Smooth muscle cell of the brain vasculature (primary cell): Measurements from ENCODE around the gene MTHFSD.

Experiments used
- DNase-seq: peaks from one replicate; pipeline ENCODE4 v3.0.0-alpha.2; 2012; ENCODE audit warnings: low read depth, low spot score

The MTHFSD gene

DNA sequence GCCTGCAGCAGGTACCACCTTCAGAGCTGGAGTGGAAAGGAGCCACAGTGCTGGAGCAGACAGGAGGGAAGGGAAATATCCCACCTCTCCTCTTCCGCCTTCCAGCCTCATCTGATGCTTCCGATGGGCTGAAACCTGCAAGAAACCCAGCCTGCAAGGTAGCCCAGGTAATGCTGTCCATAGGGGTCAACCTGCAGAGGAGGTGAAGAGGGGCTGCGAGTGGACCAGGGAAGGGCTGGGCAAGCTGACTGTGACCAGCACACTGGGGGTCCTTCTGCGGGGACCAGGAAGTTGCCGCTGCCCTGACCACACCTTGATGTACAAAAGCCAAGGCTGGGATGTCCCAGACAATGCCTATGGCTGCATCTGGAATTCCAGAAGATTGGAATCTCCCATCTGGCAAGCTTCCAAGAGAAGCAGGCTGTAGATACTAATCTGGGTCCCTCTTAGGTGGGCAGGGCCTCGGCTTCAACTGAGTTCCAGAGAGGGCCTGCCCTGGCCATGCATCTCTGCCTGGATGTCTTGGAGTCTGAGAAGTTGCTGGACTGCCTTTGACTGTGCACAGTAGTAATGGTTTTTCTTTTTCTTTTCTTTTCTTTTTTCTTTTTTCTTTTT, 29.1 kb upstream of the MTHFSD start:
- DNase-seq = no peak

DNA sequence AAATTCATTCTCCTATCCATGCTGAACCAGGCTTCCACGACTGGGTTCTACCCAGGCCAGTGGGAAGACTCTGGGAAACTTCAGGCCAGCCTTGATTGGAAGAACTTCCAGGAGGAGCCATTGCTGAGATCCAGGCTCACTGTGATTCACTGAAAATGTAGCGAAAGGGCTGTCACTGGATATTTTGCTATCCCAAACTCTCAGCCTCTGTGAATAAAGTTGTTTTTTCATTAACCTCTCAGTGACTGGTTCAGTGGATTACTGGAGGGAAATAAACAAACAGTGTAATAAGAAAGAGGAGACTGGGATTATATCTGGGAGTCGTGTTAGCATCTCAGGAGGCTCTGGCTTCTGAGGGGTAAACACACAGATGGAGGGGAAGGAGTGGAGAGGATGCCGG, 26.4 kb upstream of the MTHFSD start:
- DNase-seq = no peak

DNA sequence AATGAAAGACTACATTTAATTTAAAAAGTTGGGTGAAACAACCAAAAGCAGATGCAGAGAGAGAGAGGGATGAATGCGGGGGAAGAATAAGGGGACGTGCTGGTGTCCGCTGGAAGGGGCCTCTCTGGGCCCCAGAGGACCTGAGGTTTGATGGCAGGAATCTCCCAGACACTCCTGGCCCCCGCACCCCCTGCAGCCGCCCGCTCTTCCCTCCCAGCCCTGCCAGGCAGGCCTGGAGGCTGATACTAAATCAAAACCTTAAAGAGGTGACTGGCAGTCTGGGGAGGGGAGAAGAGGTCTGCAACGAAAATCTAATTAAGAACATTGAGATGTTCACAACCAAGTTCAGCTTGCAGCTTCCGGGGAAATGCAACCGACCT, 25.7 kb upstream of the MTHFSD start:
- DNase-seq = no peak

DNA sequence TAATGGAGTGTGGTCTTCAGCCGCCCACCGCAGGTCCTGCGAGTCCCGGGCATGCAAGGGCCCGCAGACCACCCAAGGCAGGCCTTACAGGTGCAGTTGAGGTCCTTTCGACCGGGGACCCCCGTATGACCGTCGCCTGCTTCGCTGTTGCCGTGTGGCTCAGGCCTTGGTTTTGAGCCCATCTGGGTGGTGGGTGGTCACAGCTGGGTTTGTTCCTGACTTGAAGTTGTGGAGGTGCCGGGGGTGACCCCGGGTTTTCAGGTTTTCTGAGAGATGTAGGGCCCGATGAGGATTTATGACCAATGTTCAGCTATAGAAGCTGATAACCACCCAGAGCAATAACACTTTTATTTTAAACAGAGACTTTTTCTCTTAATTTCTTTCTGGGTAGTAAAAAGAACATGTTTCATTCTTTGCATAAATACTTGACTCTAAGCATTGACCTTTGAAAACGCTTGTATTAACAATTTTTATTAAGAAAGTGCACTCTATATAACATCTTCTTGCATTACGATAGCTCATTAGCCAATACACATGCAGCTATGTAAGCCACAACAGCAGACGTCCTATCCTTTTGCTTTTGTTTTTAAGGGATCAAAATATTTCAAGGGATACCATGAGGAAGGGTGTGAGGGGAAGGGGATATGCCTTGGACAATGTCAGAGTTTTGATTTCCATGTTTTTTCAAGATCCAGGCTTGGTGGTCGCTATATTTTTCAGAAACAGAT, 25.2 kb upstream of the MTHFSD start:
- no peak for DNase-seq

- no peak for DNase-seq
These were observed 24.4 kb upstream of the MTHFSD start for GRCh38 chr16:86579268-86580062.

DNA sequence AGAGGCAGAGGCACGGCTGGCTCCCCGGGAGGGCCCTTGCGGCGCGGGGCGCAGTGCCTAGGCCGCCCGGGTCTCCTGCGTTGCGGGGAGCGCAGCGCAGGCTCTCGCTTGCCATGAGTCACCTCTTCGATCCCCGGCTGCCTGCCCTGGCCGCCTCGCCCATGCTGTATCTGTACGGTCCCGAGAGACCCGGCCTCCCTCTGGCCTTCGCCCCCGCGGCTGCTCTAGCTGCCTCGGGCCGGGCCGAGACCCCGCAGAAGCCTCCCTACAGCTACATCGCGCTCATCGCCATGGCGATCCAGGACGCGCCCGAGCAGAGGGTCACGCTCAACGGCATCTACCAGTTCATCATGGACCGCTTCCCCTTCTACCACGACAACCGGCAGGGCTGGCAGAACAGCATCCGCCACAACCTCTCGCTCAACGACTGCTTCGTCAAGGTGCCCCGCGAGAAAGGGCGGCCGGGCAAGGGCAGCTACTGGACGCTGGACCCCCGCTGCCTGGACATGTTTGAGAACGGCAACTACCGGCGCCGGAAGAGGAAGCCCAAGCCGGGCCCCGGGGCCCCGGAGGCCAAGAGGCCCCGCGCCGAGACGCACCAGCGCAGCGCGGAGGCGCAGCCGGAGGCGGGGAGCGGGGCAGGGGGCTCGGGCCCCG, 23.7 kb upstream of the MTHFSD start:
- no peak for DNase-seq

GRCh38 chr16:86578061-86578599, 23.1 kb upstream of the MTHFSD start, which contains the start of gene FOXL1:
TSS of gene FOXL1 (plus strand) at chr16:86578549. CDS start at chr16:86578724, 175 bp downstream.
- no peak for DNase-seq

- no peak for DNase-seq
These were observed 22.4 kb upstream of the MTHFSD start for GRCh38 chr16:86577314-86577971.

GRCh38 chr16:86576591-86577313, 21.7 kb upstream of the MTHFSD start:
- no peak for DNase-seq

DNA sequence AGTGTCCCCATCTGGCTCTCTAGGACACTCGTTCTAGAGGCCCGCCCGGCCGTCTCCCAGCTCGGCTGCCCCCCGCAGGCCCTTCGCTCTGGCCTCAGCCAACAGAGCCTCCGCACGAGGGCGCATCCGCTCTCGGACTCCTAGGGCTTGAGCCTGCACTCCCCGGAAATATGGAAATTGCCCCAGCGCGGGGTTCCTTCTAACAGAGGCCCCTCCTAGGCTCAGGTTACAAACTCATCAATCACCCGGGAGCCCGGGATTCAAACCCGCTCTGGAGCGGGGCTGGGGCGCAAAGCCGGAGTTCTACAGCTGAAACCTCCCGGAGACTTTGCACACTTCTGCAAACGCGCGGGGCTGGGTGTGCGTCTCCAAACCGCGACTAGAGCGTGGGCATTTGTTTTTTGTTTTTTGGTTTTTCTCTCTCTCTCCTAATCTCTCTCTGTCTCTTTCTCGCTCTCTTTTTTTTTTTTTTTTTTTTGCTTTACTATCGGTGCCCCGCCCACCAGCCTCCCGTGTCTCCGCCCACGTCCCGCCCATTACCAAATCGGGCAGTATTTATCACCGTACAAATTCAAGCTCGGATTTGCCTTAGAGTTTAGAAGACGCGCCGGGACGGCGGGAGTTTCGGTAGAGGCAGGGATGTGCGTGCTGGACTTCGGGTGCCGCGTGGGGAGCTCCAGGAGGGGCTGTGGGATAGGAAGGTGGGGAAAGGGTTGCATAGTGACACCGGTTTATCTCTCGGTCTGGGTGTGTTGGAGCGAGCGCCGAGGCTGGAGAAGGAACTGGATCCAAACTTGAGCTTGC, 20.9 kb upstream of the MTHFSD start:
- peak; percentile 82 for DNase-seq

GRCh38 chr16:86575095-86575685, 20.2 kb upstream of the MTHFSD start:
- no peak for DNase-seq

DNA sequence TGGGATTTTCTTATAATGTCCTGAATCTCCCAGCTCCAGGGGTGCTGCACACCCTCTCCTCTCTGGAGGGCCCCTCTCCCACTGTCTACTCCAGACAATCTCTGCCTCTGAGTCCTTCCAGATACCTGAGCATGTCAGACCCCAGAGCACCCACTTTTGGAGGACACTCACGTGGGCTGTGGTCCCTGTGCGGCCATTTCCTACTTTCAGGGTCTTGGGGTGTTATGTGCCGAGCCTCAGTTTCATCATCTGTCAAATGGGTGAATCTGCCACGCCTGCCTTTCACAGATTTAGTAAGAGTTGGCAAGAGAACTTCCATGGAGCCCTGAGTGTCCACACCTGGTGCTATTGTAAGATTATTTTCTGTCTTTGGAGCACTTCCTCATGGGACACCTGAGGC, 19.6 kb upstream of the MTHFSD start:
- no peak for DNase-seq

GRCh38 chr16:86573646-86574508, 18.8 kb upstream of the MTHFSD start:
- no peak for DNase-seq

DNA sequence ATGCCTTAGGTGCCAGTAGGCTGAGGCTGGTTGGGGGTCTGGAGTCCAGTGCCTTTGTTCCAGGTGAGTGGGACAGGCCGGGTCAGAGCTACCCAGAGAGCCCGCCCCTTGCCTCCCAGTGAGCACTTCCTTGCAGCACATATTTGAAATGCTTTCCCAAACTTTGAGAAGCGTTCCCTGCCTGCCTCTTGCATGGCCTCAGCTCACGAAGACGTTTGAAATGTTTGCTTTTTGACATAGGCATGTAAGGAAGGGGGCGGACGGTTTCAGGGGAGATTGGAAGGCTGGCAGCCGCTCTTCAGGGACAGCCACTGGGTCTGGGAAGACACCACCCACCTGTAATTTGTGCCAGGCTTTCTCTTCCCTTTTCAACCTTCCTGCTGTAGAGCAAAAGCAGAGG, 18.2 kb upstream of the MTHFSD start:
- no peak for DNase-seq

- DNase-seq = no peak
These were observed 17.6 kb upstream of the MTHFSD start for GRCh38 chr16:86572606-86573005.

DNA sequence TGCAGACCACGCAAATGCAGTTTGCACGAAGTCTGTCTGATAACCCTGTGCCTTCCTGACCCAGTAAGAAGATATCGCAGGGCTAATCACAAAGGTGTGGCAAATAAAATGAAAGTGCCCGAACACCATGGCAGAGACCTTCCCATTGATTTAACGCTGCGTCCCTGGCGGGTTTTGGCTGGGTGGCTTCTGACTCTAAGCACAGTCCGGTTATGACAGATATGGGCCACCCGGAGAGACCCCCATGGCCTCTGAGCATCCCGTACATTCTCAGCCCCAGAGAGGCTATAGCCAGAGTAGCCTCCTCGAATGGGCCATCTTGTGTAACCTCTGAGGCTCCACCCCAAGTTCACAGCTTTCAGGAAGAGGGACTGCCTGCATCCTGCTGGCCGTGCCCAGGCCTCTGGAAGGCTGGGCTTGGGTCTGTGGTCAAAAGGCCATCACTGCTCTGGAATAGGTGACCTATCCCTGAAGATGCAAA, 17.0 kb upstream of the MTHFSD start:
- DNase-seq = no peak

DNA sequence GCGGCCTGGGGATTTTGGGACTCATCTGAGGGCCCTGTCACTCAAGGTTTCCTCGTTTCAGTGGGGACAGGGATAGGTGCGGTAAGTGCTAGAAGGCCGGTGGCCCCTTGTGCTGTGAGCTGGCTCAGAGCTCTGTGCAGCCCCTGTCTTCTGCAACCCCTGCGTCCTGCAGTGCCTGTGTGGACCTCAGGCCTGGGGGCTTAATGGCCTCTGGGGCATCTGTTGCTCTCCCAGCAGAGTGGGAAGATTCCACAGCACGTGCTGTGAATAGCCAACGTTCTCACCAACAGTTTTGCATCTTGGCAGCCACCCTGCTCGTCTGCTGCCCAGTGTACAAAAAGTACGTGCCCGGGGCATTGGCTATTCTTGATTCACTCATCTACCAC, 16.5 kb upstream of the MTHFSD start:
- no peak for DNase-seq
